Mammary epithelial cell (primary cell): Measurements from ENCODE around the gene C7.
"Not testable (repeated sequence)": the region's sequence is repeated elsewhere in the genome, so short reads cannot be mapped to it uniquely, and the experiment has no call there.

Experiments used
- EZH2 ChIP-seq: IDR thresholded peaks from 2 replicates; pipeline ENCODE4 v1.6.1; 2012; ENCODE audit warnings: low read length, inconsistent platforms, borderline replicate concordance
- TF ChIP-seq, protein P1 (sequence below), 2 donors: IDR thresholded peaks in 1 of 2; conservative IDR thresholded peaks in 1 of 2; 2 replicates each; pipeline ENCODE4 v1.5.1; 2011 to 2012; ENCODE audit warnings: inconsistent platforms in 2 of 2, low read length in 2 of 2, mild to moderate bottlenecking in 2 of 2, control low read depth in 1 of 2, low read depth in 1 of 2; ENCODE audit not compliant: insufficient read depth in 1 of 2; ENCODE audit errors: extremely low read depth in 1 of 2

GRCh38 chr5:40883051-40883450, 26.2 kb upstream of the C7 start:
- TF ChIP-seq, protein P1, sequence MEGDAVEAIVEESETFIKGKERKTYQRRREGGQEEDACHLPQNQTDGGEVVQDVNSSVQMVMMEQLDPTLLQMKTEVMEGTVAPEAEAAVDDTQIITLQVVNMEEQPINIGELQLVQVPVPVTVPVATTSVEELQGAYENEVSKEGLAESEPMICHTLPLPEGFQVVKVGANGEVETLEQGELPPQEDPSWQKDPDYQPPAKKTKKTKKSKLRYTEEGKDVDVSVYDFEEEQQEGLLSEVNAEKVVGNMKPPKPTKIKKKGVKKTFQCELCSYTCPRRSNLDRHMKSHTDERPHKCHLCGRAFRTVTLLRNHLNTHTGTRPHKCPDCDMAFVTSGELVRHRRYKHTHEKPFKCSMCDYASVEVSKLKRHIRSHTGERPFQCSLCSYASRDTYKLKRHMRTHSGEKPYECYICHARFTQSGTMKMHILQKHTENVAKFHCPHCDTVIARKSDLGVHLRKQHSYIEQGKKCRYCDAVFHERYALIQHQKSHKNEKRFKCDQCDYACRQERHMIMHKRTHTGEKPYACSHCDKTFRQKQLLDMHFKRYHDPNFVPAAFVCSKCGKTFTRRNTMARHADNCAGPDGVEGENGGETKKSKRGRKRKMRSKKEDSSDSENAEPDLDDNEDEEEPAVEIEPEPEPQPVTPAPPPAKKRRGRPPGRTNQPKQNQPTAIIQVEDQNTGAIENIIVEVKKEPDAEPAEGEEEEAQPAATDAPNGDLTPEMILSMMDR (conservative IDR thresholded peaks at IDR 0.05 in 1 of 2, IDR thresholded peaks at IDR 0.05 in 1 of 2; ENCODE audit: extremely low read depth in 1 of 2, insufficient read depth in 1 of 2, low read depth in 1 of 2, low read length in 2 of 2) = not testable (repeated sequence)
- not testable (repeated sequence) for TF ChIP-seq EZH2
